IMR-90 (cell line): ENCODE measurements around the gene LBH. TPM values are rescaled to one million over a fixed set of nuclear protein-coding genes. Genes with fewer than 3 reads are reported as not detected.

ENCODE experiments used
- ATAC-seq: fragments of 200-7000 bp; cut with Tn5 transposase; 2 replicates; pipeline ENCODE4 v1.9.1; 2020; ENCODE audit warnings: low read depth, mild to moderate bottlenecking, moderate library complexity
- BruUV-seq: library from RNA; stranded (reverse); fragments of 400-500 nt; replicated peaks from 2 replicates; lab custom pipeline; 2021; lab: Mats Ljungman, UMichigan
- CTCF ChIA-PET: fragments of 300-600 bp; formaldehyde crosslinking; extraction: SDS; loops from one replicate; lab custom pipeline; 2021; ENCODE audit warnings: antibody characterized with exemption; lab: Yijun Ruan, JAX
- POLR2A ChIA-PET: fragments of 300-600 bp; sonication (Branson Sonifier 250); formaldehyde crosslinking; loops from one replicate; lab custom pipeline; 2022; ENCODE audit warnings: antibody characterized with exemption; ENCODE audit not compliant: unreplicated experiment; lab: Charles Lee
- DNase-seq: peaks from one replicate; pipeline ENCODE4 v3.0.0; 2013
- H2AFZ ChIP-seq: replicated peaks from 2 replicates; pipeline ENCODE3; 2013; ENCODE audit warnings: low read length, mild to moderate bottlenecking; ENCODE audit not compliant: poor library complexity
- H2AK5ac ChIP-seq: 2 replicates; pipeline ENCODE4 v1.6.1; 2013; ENCODE audit warnings: low read depth, low read length, inconsistent platforms
- H2AK9ac ChIP-seq: replicated peaks from 2 replicates; pipeline ENCODE3; 2013; ENCODE audit warnings: mild to moderate bottlenecking, low read depth, low read length, moderate library complexity; ENCODE audit not compliant: poor library complexity
- H2BK120ac ChIP-seq: 2 replicates; pipeline ENCODE4 v1.6.1; 2013; ENCODE audit warnings: low read depth, low read length, inconsistent platforms
- H2BK15ac ChIP-seq: 3 replicates; pipeline ENCODE4 v1.6.1; 2013; ENCODE audit warnings: low read depth, low read length, inconsistent platforms
- H2BK20ac ChIP-seq: 2 replicates; pipeline ENCODE4 v1.6.1; 2013; ENCODE audit warnings: low read depth, mild to moderate bottlenecking, inconsistent platforms, low read length, moderate library complexity
- H2BK5ac ChIP-seq: 2 replicates; pipeline ENCODE4 v1.6.1; 2013; ENCODE audit warnings: mild to moderate bottlenecking, low read depth, low read length, inconsistent platforms; ENCODE audit not compliant: poor library complexity, severe bottlenecking
- H3K14ac ChIP-seq: replicated peaks from 2 replicates; pipeline ENCODE4 v1.6.1; 2013; ENCODE audit warnings: low read depth, low read length, inconsistent platforms
- H3K18ac ChIP-seq: 2 replicates; pipeline ENCODE4 v1.6.1; 2013; ENCODE audit warnings: low read depth, low read length, control low read depth
- H3K23ac ChIP-seq: 2 replicates; pipeline ENCODE4 v1.6.1; 2013; ENCODE audit warnings: low read depth, low read length, inconsistent platforms
- H3K27ac ChIP-seq: 2 replicates; pipeline ENCODE4 v1.5.1; 2013; ENCODE audit warnings: mild to moderate bottlenecking, control low read depth, low read length; ENCODE audit not compliant: insufficient read depth
- H3K27me3 ChIP-seq: 2 replicates; pipeline ENCODE4 v1.6.1; 2013; ENCODE audit warnings: low read length; ENCODE audit not compliant: control insufficient read depth, insufficient read depth
- H3K36me3 ChIP-seq: 2 replicates; pipeline ENCODE4 v1.6.1; 2013; ENCODE audit warnings: low read length, mixed read lengths; ENCODE audit not compliant: control insufficient read depth, insufficient read depth
- H3K4ac ChIP-seq: 2 replicates; pipeline ENCODE4 v1.6.1; 2013; ENCODE audit warnings: low read depth, low read length, inconsistent platforms
- H3K4me1 ChIP-seq: 2 replicates; pipeline ENCODE4 v1.6.1; 2013; ENCODE audit warnings: low read length, mixed read lengths; ENCODE audit not compliant: control insufficient read depth, insufficient read depth
- H3K4me2 ChIP-seq: 2 replicates; pipeline ENCODE4 v1.6.1; 2013; ENCODE audit warnings: low read depth, mild to moderate bottlenecking, control low read depth, low read length, moderate library complexity
- H3K4me3 ChIP-seq: 2 replicates; pipeline ENCODE4 v1.5.1; 2013; ENCODE audit warnings: low read depth, mild to moderate bottlenecking, control low read depth, low read length, moderate library complexity; ENCODE audit not compliant: insufficient read depth
- H3K56ac ChIP-seq: 2 replicates; pipeline ENCODE4 v1.6.1; 2013; ENCODE audit warnings: low read length, inconsistent platforms; ENCODE audit not compliant: insufficient read depth; ENCODE audit errors: extremely low read depth
- H3K79me1 ChIP-seq, 2 experiments: 2 replicates each; pipeline ENCODE4 v1.6.1; 2013; ENCODE audit warnings: low read length in 2 of 2, inconsistent platforms in 1 of 2, low read depth in 1 of 2
- H3K9ac ChIP-seq: 2 replicates; pipeline ENCODE4 v1.6.1; 2013; ENCODE audit warnings: low read depth, low read length, control low read depth
- H3K9me1 ChIP-seq: 2 replicates; pipeline ENCODE4 v1.6.1; 2013; ENCODE audit warnings: low read length, inconsistent platforms; ENCODE audit not compliant: insufficient read depth
- H3K9me3 ChIP-seq: 2 replicates; pipeline ENCODE4 v1.6.1; 2013; ENCODE audit warnings: low read length; ENCODE audit not compliant: control insufficient read depth, insufficient read depth
- H4K20me1 ChIP-seq: 2 replicates; pipeline ENCODE4 v1.6.1; 2013; ENCODE audit warnings: low read length, inconsistent platforms; ENCODE audit not compliant: insufficient read depth
- H4K5ac ChIP-seq: 2 replicates; pipeline ENCODE4 v1.6.1; 2013; ENCODE audit warnings: mild to moderate bottlenecking, low read depth, low read length, control low read depth
- H4K8ac ChIP-seq, 2 experiments: 2 replicates each; pipeline ENCODE4 v1.6.1; 2013; ENCODE audit warnings: low read depth in 2 of 2, low read length in 2 of 2, control low read depth in 1 of 2, inconsistent platforms in 1 of 2
- H4K91ac ChIP-seq: 2 replicates; pipeline ENCODE4 v1.6.1; 2013; ENCODE audit warnings: low read depth, low read length, inconsistent platforms; ENCODE audit not compliant: insufficient read depth
- CEBPB ChIP-seq: IDR thresholded peaks from 2 replicates; pipeline ENCODE4 v1.6.1; 2012; ENCODE audit warnings: low read depth, low read length, improper control_type of control experiment
- FOS ChIP-seq: fragments of 150-350 bp; IDR thresholded peaks from 2 replicates; pipeline ENCODE4 v1.6.1; 2016; ENCODE audit warnings: low read depth, low read length
- RFX5 ChIP-seq: IDR thresholded peaks from 2 replicates; pipeline ENCODE4 v1.8.0; 2012; ENCODE audit warnings: low read depth, mild to moderate bottlenecking, low read length, moderate library complexity
- WGBS, 2 experiments: methylation state at CpG; one replicate each; pipeline versions ENCODE4 v1.1.5 to v1.1.7; 2013; ENCODE audit warnings: missing lambda C conversion rate in 2 of 2; ENCODE audit not compliant: insufficient read length in 1 of 2; ENCODE audit errors: extremely low coverage in 2 of 2; 5-methylcytosine and 5-hydroxymethylcytosine counted together
- dilution Hi-C: fragments of 300-500 bp; cut with HindIII; formaldehyde crosslinking; loops from one replicate; pipeline ENCODE4 v1.14.3; 2018; ENCODE audit warnings: low sequenced_read_pairs; ENCODE audit not compliant: unreplicated experiment
- in situ Hi-C: fragments of 300-500 bp; cut with MboI; formaldehyde crosslinking; loops from 3 replicates; pipeline ENCODE4 v1.14.3; 2019; ENCODE audit warnings: low sequenced_read_pairs, inconsistent platforms, mixed read lengths
- intact Hi-C: fragments of 100-400 bp; cut with micrococcal nuclease; formaldehyde crosslinking; loops from 2 replicates; pipeline ENCODE4 v1.10.0; 2022
- polyA plus RNA-seq, 3 experiments: library from polyadenylated mRNA; depleted of rRNA; stranded (reverse); fragments of >200 nt; gene quantifications; 2 replicates each; pipeline ENCODE4 v1.2.3, GENCODE V29; 2012; ENCODE audit warnings: low replicate concordance in 1 of 3
- total RNA-seq: library from RNA; depleted of rRNA; stranded (reverse); fragments of >200 nt; gene quantifications from 2 replicates; pipeline ENCODE4 v1.2.3, GENCODE V29; 2012

LBH gene
- total and polyA plus RNA-seq, 2 of the 4 experiments (the other 2 are of a cell fraction) = 158 to 202 TPM

DNA sequence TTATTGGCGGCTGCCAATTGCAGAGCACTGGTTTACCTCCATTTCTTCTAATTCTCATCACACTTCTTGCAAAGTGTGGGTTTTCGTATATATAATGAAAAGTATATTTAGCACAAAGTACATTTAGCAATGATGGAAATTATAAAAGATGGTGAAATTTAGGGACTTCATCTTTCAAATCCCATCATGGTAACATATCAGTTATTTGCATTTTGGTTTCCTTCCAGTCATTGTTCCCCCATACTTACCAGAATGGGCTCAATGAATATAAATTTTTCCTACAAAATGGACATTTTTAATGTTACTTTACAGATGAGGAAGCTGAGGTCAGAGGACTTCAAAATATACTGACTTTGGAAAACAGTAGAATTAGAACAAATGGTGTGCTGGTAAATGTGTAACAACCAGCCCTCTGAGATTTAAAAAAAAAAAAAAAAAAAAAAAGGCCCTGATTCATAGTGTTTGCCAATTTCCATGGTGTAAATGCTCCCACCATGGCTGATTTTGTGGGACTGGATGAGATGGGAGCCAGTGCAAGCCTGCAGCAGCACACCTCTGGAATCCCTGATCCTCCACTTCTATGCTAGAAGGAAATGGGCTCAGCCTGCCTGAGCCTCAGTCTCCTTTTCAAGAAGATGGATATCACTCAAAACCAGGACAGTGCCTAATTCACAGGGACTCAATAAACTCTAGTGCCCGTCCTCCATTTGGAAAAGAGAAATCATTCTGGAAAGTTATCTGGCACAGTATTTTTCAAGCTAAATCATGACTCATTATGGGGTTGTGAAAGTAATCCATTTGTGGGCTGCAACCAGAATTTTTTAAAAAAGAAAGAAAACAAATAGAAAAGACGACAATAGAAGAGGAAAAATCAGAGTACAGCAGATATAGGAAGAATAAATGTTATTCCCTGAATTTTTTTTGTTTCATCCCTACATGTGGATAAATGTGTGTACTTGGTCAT lies 34.0 kb downstream of the LBH start:
- Histone ChIP-seq H3K27me3 (no peaks in the 10 kb centered on the region), H3K56ac (peak overlapping the region; percentile 71), H3K9me3 (peaks cover 9% of the 10 kb centered on the region), H2BK120ac (peak overlapping the region; percentile 98), H2BK20ac (peak overlapping the region; percentile 99), H4K8ac (peak overlapping the region; percentile 93 to 95), H3K27ac (peak overlapping the region; percentile 100), H3K36me3 (peaks cover 6% of the 10 kb centered on the region), H3K9me1 (peaks cover 9% of the 10 kb centered on the region), H3K14ac (peak overlapping the region; percentile 94), H3K79me1 (peaks cover 7 to 14% of the 10 kb centered on the region in 2 experiments; a peak in 3 of 4 replicates), H3K9ac (peak overlapping the region; percentile 81), H3K4me1 (peaks cover 12% of the 10 kb centered on the region), H3K4me3 (no peak overlapping the region), H4K91ac (peak overlapping the region; percentile 99), H3K23ac (peak overlapping the region; percentile 89; the same call in 1 of the 2 replicates), H2AK9ac (no peak overlapping the region), H3K4ac (peak overlapping the region; percentile 99), H3K18ac (peak overlapping the region; percentile 100), H2BK5ac (peak overlapping the region; percentile 97), H2AFZ (peak overlapping the region; percentile 36), H4K20me1 (peaks cover 3% of the 10 kb centered on the region; the same call in 1 of the 2 replicates), H3K4me2 (peak overlapping the region; percentile 79), H2BK15ac (peak overlapping the region; percentile 84; the same call in 1 of the 3 replicates), H2AK5ac (peak overlapping the region; percentile 72; the same call in 1 of the 2 replicates), H4K5ac (peak overlapping the region; percentile 100)
- CTCF ChIA-PET = interaction anchor here (0.6 to 1.0 kb wide), 3 partner anchors 11 to 26 kb away, joined by 3 to 5 read pairs (median 4); no protein-coding TSS in a partner anchor
- POLR2A ChIA-PET = interaction anchor here (0.7 kb wide), 1 partner anchor 9 kb away, joined by 3 read pairs; no protein-coding TSS in a partner anchor
- peak; percentile 24 for ATAC-seq
- in situ Hi-C loops (no loop called here), intact Hi-C loops (no loop called here), dilution Hi-C loops (no loop called here)
- BruUV-seq = no TSS peak
- no CpG with 5 or more reads among the region's 4 CpGs for WGBS, 2 experiments
- DNase-seq = peak; percentile 70
- TF ChIP-seq FOS (peak; percentile 61; the same call in 1 of the 2 replicates), RFX5 (no peak), CEBPB (peak; percentile 79)
